Aorta (tissue), 5 donors: ENCODE data around the gene SERF1A. TPM values are rescaled to one million over a fixed set of nuclear protein-coding genes. Genes with fewer than 3 reads are reported as not detected.
"Not testable (repeated sequence)": the region's sequence is repeated elsewhere in the genome, so short reads cannot be mapped to it uniquely, and the experiment has no call there.

Experiments used
- ATAC-seq: fragments of 200-7000 bp; cut with Tn5 transposase; one replicate; pipeline ENCODE4 v1.9.1; 2022; ENCODE audit warnings: moderate library complexity; ENCODE audit not compliant: low FRiP score
- DNase-seq, 2 donors: peaks; one replicate each; pipeline ENCODE4 v3.0.0-alpha.2; 2020
- H3K27ac ChIP-seq, 2 donors: one replicate each; pipeline ENCODE4 v1.5.1; 2013; ENCODE audit warnings: low read length in 2 of 2, mild to moderate bottlenecking in 2 of 2, moderate library complexity in 2 of 2, control low read depth in 1 of 2, inconsistent platforms in 1 of 2, low read depth in 1 of 2
- H3K27me3 ChIP-seq, 2 donors: one replicate each; pipeline ENCODE4 v1.6.1; 2013; ENCODE audit warnings: control low read depth in 1 of 2, low read length in 1 of 2, mild to moderate bottlenecking in 1 of 2, moderate library complexity in 1 of 2; ENCODE audit not compliant: insufficient read depth in 2 of 2, control insufficient read depth in 1 of 2
- H3K36me3 ChIP-seq, 2 donors: one replicate each; pipeline ENCODE4 v1.6.1; 2013; ENCODE audit warnings: control low read depth in 1 of 2, low read length in 1 of 2, mild to moderate bottlenecking in 1 of 2; ENCODE audit not compliant: insufficient read depth in 2 of 2, control insufficient read depth in 1 of 2
- H3K4me1 ChIP-seq, 2 donors: one replicate each; pipeline ENCODE4 v1.6.1; 2013; ENCODE audit warnings: low read length in 2 of 2, control low read depth in 1 of 2, mild to moderate bottlenecking in 1 of 2, moderate library complexity in 1 of 2; ENCODE audit not compliant: insufficient read depth in 2 of 2, control insufficient read depth in 1 of 2
- H3K4me3 ChIP-seq, 2 donors: one replicate each; pipeline ENCODE4 v1.5.1; 2013; ENCODE audit warnings: low read length in 2 of 2, control low read depth in 1 of 2, mild to moderate bottlenecking in 1 of 2
- H3K9me3 ChIP-seq: one replicate; pipeline ENCODE4 v1.6.1; 2013; ENCODE audit warnings: mild to moderate bottlenecking, low read length; ENCODE audit not compliant: control insufficient read depth
- WGBS, 2 donors: extraction: QIAGEN DNeasy Blood & Tissue Kit; methylation state at CpG; one replicate each; pipeline ENCODE4 v1.1.7; 2013; 5-methylcytosine and 5-hydroxymethylcytosine counted together
- intact Hi-C, 2 donors: fragments of 100-400 bp; cut with DNase I; formaldehyde crosslinking; loops; one replicate each; pipeline versions ENCODE4 v1.14.2 to v1.15.0; 2022
- polyA plus RNA-seq, 2 donors: library from polyadenylated mRNA; stranded (reverse); fragments of 200-250 nt; gene quantifications; one replicate each; pipeline ENCODE4 v1.2.3, GENCODE V29; 2013
- total RNA-seq, 2 donors: library from RNA; stranded (reverse); fragmentation: NEBNext Ultra II Directional; extraction: Animal tissue kit (Norgen Biotek cat#: 25700); gene quantifications; one replicate each; pipeline ENCODE4 v1.2.1, GENCODE V29; 2021
- donor health status: healthy with polysubstance abuse.
- donor health status: Bipolar disorder and iron deficiency.
- donor health status: DM: no; HTN: no; CAD: no.
- donor health status: DM: no; HTN: no; CAD: no.
- donor health status: DM: yes; HTN: yes; CAD: no.

The SERF1A gene
- total and polyA plus RNA-seq, 4 donors: 3.0 to 5.9 (median 4.6) TPM

DNA sequence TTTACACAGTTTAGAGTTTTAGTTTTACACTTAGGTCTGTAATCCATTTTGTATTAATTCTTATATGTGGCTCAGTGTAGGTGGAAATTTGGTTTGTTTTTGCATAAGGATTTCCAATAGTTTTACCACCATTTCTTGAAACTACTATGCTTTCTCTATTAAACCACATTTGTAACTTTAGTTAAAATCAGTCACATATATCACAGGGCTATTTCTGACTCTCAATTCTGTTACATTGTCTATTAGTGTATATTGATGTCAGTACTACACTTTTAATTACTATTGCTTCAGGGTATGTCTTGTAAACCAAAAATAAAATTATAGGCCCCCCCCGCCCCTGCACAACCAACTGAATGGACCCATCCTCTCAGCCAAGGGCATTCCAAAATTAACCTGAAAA, 32.1 kb downstream of the SERF1A start:
- DNase-seq, H3K4me3 ChIP-seq, ATAC-seq, H3K27ac ChIP-seq, intact Hi-C loops, H3K9me3 ChIP-seq, H3K27me3 ChIP-seq, H3K4me1 ChIP-seq, H3K36me3 ChIP-seq: not testable (repeated sequence)
- WGBS, 2 donors: no CpG with 5 or more reads among the region's 1 CpG

DNA sequence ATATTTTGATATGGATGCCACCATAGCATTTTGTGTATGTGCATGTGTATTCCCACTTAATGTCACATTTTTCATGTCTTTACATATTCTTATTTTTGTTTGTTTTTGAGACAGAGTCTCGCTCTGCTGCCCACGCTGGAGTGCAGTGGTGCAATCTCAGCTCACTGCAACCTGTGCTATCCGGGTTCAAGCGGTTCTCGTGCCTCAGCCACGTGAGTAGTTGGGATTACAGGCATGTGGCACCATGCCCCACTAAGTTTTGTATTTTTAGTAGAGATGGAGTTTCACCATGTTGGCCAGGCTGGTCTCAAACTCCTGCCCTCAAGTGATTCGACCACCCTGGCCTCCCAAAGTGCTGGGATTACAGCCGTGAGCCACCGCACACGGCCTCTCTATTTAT, 52.6 kb downstream of the SERF1A start:
- H3K9me3 ChIP-seq, intact Hi-C loops, H3K27ac ChIP-seq, H3K4me3 ChIP-seq, ATAC-seq, H3K36me3 ChIP-seq, DNase-seq, H3K4me1 ChIP-seq, H3K27me3 ChIP-seq: not testable (repeated sequence)
- no CpG with 5 or more reads among the region's 10 CpGs for WGBS, 2 donors

Other genes with a start within 250 kb of the SERF1A start
- 10 to 100 TPM; 23.1 to 33.4 TPM for gene SMN1, start 24.4 kb downstream of the SERF1A start, total RNA-seq
- 10 to 100 TPM; 18.8 to 27.7 TPM for gene SMN1, start 24.4 kb downstream of the SERF1A start, polyA plus RNA-seq
- 10 to 100 TPM; 33.7 to 84.5 TPM for gene NAIP, start 124.7 kb downstream of the SERF1A start, total RNA-seq
- gene NAIP, start 124.7 kb downstream of the SERF1A start, polyA plus RNA-seq: 1 to 10 TPM; 3.5 to 5.9 TPM
- 10 to 100 TPM; 25.3 to 25.7 TPM for gene GTF2H2, start 167.0 kb downstream of the SERF1A start, total RNA-seq
- 10 to 100 TPM in 1 of 2 donors, 1 to 10 TPM in 1; 4.5 to 13.0 TPM for gene GTF2H2, start 167.0 kb downstream of the SERF1A start, polyA plus RNA-seq